K562 (cell line): ENCODE data around the gene LRRC39. TPM values are rescaled to one million over a fixed set of nuclear protein-coding genes. Genes with fewer than 3 reads are reported as not detected.

Experiments
- ATAC-seq: fragments of 200-7000 bp; cut with Tn5 transposase; 3 replicates; pipeline ENCODE4 v1.9.1; 2020; ENCODE audit warnings: moderate library complexity
- BruUV-seq: library from RNA; stranded (reverse); fragments of 400-500 nt; replicated peaks from 2 replicates; lab custom pipeline; 2021; lab: Mats Ljungman, UMichigan
- CTCF ChIA-PET: fragments of 300-600 bp; formaldehyde crosslinking; extraction: SDS; loops from one replicate; lab custom pipeline; 2021; ENCODE audit warnings: low intra/inter-chr PET ratio; lab: Yijun Ruan, JAX
- POLR2A ChIA-PET: fragments of 300-600, 350-650 bp; sonication (Branson Sonifier 250); formaldehyde crosslinking; extraction: SDS; loops from one replicate; lab custom pipeline; 2021; ENCODE audit warnings: antibody characterized with exemption, inconsistent platforms; lab: Yijun Ruan, JAX
- DNase-seq, 4 experiments: peaks; one replicate each; pipeline versions ENCODE4 v3.0.0 to v3.0.0-alpha.2; 2011 to 2018; ENCODE audit warnings: low spot score in 3 of 4, mixed read lengths in 3 of 4; ENCODE audit errors: extremely low read depth in 1 of 4
- FAIRE-seq: peaks from 2 replicates; lab custom pipeline; 2011; peaks lifted over from hg19 to GRCh38; lab: Jason Lieb, UNC
- H2AFZ ChIP-seq: 2 replicates; pipeline ENCODE4 v1.6.0; 2011; ENCODE audit warnings: low read depth, low read length, control low read depth, inconsistent platforms
- H3K27ac ChIP-seq: fragments of 200-600 bp; 3 replicates; pipeline ENCODE4 v1.8.0; 2011; ENCODE audit warnings: low read depth, mild to moderate bottlenecking, control low read depth, inconsistent platforms, low read length, moderate library complexity, mixed read lengths; ENCODE audit errors: extremely low read depth
- H3K27me3 ChIP-seq, 2 experiments: fragments of 300-600 bp in 1 of 2; 2 replicates in 1 of 2; 3 replicates in 1 of 2; pipeline versions ENCODE4 v1.6.0 to v1.8.0; 2011; ENCODE audit warnings: inconsistent platforms in 2 of 2, low read length in 2 of 2, mild to moderate bottlenecking in 1 of 2, mixed read lengths in 1 of 2, moderate library complexity in 1 of 2; ENCODE audit not compliant: control insufficient read depth in 2 of 2, insufficient read depth in 2 of 2
- H3K36me3 ChIP-seq: fragments of 300-600 bp; 3 replicates; pipeline ENCODE4 v1.8.0; 2011; ENCODE audit warnings: mild to moderate bottlenecking, low read length, inconsistent platforms; ENCODE audit not compliant: control insufficient read depth, insufficient read depth
- H3K4me1 ChIP-seq, 2 experiments: fragments of 200-600 bp in 1 of 2; replicated peaks in 1 of 2; 2 replicates in 1 of 2; 3 replicates in 1 of 2; pipeline versions ENCODE4 v1.5.1 to v1.8.0; 2011; ENCODE audit warnings: inconsistent platforms in 2 of 2, low read length in 2 of 2, mild to moderate bottlenecking in 1 of 2, mixed read lengths in 1 of 2, moderate library complexity in 1 of 2; ENCODE audit not compliant: control insufficient read depth in 2 of 2, insufficient read depth in 2 of 2
- H3K4me2 ChIP-seq: 2 replicates; pipeline ENCODE4 v1.6.1; 2011; ENCODE audit warnings: low read length, control low read depth, inconsistent platforms, mixed read lengths; ENCODE audit not compliant: insufficient read depth
- H3K4me3 ChIP-seq: fragments of 200-600 bp; sonication (generic), shearing (Covaris generic); 2 replicates; pipeline ENCODE4 v1.5.1; 2016; ENCODE audit warnings: control low read depth, inconsistent platforms
- H3K79me2 ChIP-seq: fragments of 200-600 bp; 3 replicates; pipeline ENCODE4 v1.8.0; 2011; ENCODE audit warnings: low read length, inconsistent platforms; ENCODE audit not compliant: control insufficient read depth, insufficient read depth
- H3K9ac ChIP-seq, 2 experiments: 2 replicates each; pipeline versions ENCODE4 v1.6.0 to v1.6.1; 2011; ENCODE audit warnings: low read depth in 2 of 2, low read length in 2 of 2, control low read depth in 1 of 2, inconsistent platforms in 1 of 2, mild to moderate bottlenecking in 1 of 2, mixed read lengths in 1 of 2; ENCODE audit not compliant: insufficient read depth in 1 of 2
- H3K9me1 ChIP-seq: one replicate; pipeline ENCODE4 v1.6.0; 2011; ENCODE audit warnings: inconsistent platforms, mild to moderate bottlenecking, low read length, moderate library complexity; ENCODE audit not compliant: control insufficient read depth, insufficient read depth
- H3K9me3 ChIP-seq: replicated peaks from 2 replicates; pipeline ENCODE4 v1.5.1; 2011; ENCODE audit warnings: low read depth, low read length, inconsistent platforms; ENCODE audit not compliant: control insufficient read depth, insufficient read depth
- H4K20me1 ChIP-seq: replicated peaks from 2 replicates; pipeline ENCODE4 v1.6.1; 2011; ENCODE audit warnings: low read length, inconsistent platforms, mixed read lengths; ENCODE audit not compliant: control insufficient read depth, insufficient read depth
- DACH1 ChIP-seq: fragments of 450-650 bp; IDR thresholded peaks from 2 replicates; pipeline ENCODE4 v1.6.1; 2018; ENCODE audit not compliant: partially characterized antibody
- ELF2 ChIP-seq: fragments of 250-450 bp; sonication (Bioruptor Pico); IDR thresholded peaks from 2 replicates; pipeline ENCODE4 v1.5.0; 2021; ENCODE audit warnings: mild to moderate bottlenecking
- ETV1 ChIP-seq: fragments of 450-650 bp; conservative IDR thresholded peaks from 2 replicates; pipeline ENCODE4 v1.6.1; 2016; ENCODE audit warnings: missing genetic modification characterization, control low read depth, low read depth, missing compliant biosample characterization
- GATAD2A ChIP-seq: fragments of 450-650 bp; IDR thresholded peaks from 2 replicates; pipeline ENCODE4 v1.6.1; 2017
- HDGF ChIP-seq: fragments of 450-650 bp; IDR thresholded peaks from 2 replicates; pipeline ENCODE4 v1.6.1; 2016
- ILF3 ChIP-seq: fragments of 450-650 bp; IDR thresholded peaks from 2 replicates; pipeline ENCODE4 v1.6.1; 2018; ENCODE audit warnings: antibody characterized with exemption, mild to moderate bottlenecking, moderate library complexity, borderline replicate concordance
- JUND ChIP-seq, 2 experiments: IDR thresholded peaks; 2 replicates in 1 of 2; 3 replicates in 1 of 2; pipeline ENCODE4 v1.6.1; 2011; ENCODE audit warnings: borderline replicate concordance in 2 of 2, low read depth in 2 of 2, low read length in 2 of 2, improper control_type of control experiment in 1 of 2, missing biosample characterization in 1 of 2, missing genetic modification characterization in 1 of 2, missing genetic modification reagents in 1 of 2
- NFIC ChIP-seq: fragments of 450-650 bp; IDR thresholded peaks from 2 replicates; pipeline ENCODE4 v1.6.1; 2017; ENCODE audit warnings: mild to moderate bottlenecking, inconsistent platforms
- NUFIP1 ChIP-seq: fragments of 450-650 bp; IDR thresholded peaks from 2 replicates; pipeline ENCODE4 v1.6.1; 2018; ENCODE audit not compliant: partially characterized antibody
- PTRF ChIP-seq: fragments of 450-650 bp; IDR thresholded peaks from 2 replicates; pipeline ENCODE4 v1.6.1; 2016; ENCODE audit warnings: mild to moderate bottlenecking, missing genetic modification characterization, missing compliant biosample characterization
- SOX6 ChIP-seq: fragments of 450-650 bp; IDR thresholded peaks from 2 replicates; pipeline ENCODE4 v1.6.1; 2014; ENCODE audit warnings: mild to moderate bottlenecking
- SP2 ChIP-seq: IDR thresholded peaks from 2 replicates; pipeline ENCODE4 v1.6.1; 2011; ENCODE audit warnings: mild to moderate bottlenecking, low read depth, low read length, moderate library complexity; ENCODE audit not compliant: poor library complexity, severe bottlenecking; ENCODE audit errors: extremely low read depth
- ZBTB2 ChIP-seq: fragments of 450-650 bp; IDR thresholded peaks from 2 replicates; pipeline ENCODE4 v1.6.1; 2016; ENCODE audit warnings: antibody characterized with exemption
- ZNF174 ChIP-seq: fragments of 250-450 bp; sonication (Bioruptor Pico); IDR thresholded peaks from 2 replicates; pipeline ENCODE4 v1.4.0; 2020; ENCODE audit warnings: mild to moderate bottlenecking
- ZNF197 ChIP-seq: fragments of 200-800 bp; sonication (Bioruptor generic); IDR thresholded peaks from 2 replicates; pipeline ENCODE4 v1.6.1; 2016; ENCODE audit warnings: low read depth, missing genetic modification characterization, missing compliant biosample characterization
- ZNF444 ChIP-seq: fragments of 250-450 bp; sonication (Bioruptor Pico); IDR thresholded peaks from 2 replicates; pipeline ENCODE4 v1.4.0; 2020; ENCODE audit warnings: mild to moderate bottlenecking, moderate library complexity
- ZNF592 ChIP-seq: fragments of 450-650 bp; IDR thresholded peaks from 2 replicates; pipeline ENCODE4 v1.6.1; 2017; ENCODE audit warnings: antibody characterized with exemption, mild to moderate bottlenecking
- WGBS: fragments of 100-300 bp; shearing (Covaris generic); methylation state at CpG from one replicate; pipeline ENCODE4 v1.1.6; 2016; ENCODE audit warnings: low coverage, mixed read lengths; ENCODE audit not compliant: insufficient coverage; ENCODE audit errors: missing lambda C conversion rate; 5-methylcytosine and 5-hydroxymethylcytosine counted together
- in situ Hi-C: fragments of 300-500 bp; cut with MboI; formaldehyde crosslinking; loops from 4 replicates; pipeline ENCODE4 v1.15.0; 2018; ENCODE audit warnings: inconsistent platforms, mixed read lengths
- intact Hi-C: fragments of 100-400 bp; cut with micrococcal nuclease; formaldehyde crosslinking; loops from 2 replicates; pipeline ENCODE4 v1.14.2; 2022
- polyA plus RNA-seq, 8 experiments: library from polyadenylated mRNA; depleted of rRNA in 4 of 8; stranded (reverse) in 5 of 8; unstranded in 3 of 8; fragments of >200 nt; fragmentation: Nextera tagmentation in 2 of 8; fragmentation: Illumina TruSeq in 1 of 8; extraction: Ambion mirVana in 2 of 8; extraction: Trizol in 1 of 8; gene quantifications; 2 replicates each; pipeline versions ENCODE4 v1.2.1 to v1.2.3, GENCODE V29; 2011 to 2014; ENCODE audit warnings: inconsistent platforms in 1 of 8, missing spikeins in 1 of 8
- total RNA-seq, 7 experiments: library from RNA; depleted of rRNA in 6 of 7; stranded (reverse); fragments of >200 nt in 6 of 7; fragmentation: Illumina TruSeq in 2 of 7; extraction: Trizol in 2 of 7; gene quantifications; 2 replicates each; pipeline versions ENCODE4 v1.2.1 to v1.2.3, GENCODE V29; 2011 to 2021; ENCODE audit warnings: low replicate concordance in 1 of 7

Gene LRRC39
- total and polyA plus RNA-seq, 9 of the 15 experiments (the other 6 are each of a cell fraction or from before 2014, with no cell fraction given), result 1.00 to 3.1 (median 1.3) TPM

GRCh38 chr1:100142343-100142742, 35.7 kb downstream of the LRRC39 start:
- ATAC-seq, result no peak
- peak in 1 of 4 experiments; percentile 20 for DNase-seq
- ChIA-PET CTCF (no interaction called here), POLR2A (interaction anchor here (1.9 kb wide), 1 partner anchor 9 kb away, joined by 6 read pairs; the partner anchor contains the start of genes SASS6 and TRMT13)
- H3K4me1 ChIP-seq, result peaks cover 0 to 11% of the 10 kb centered on the region in 2 experiments; a peak in 2 of 5 replicates
- no peaks in the 10 kb centered on the region for H3K27me3 ChIP-seq
- no peak overlapping the region for H2AFZ ChIP-seq
- H3K27ac ChIP-seq, result no peak overlapping the region
- H3K4me3 ChIP-seq, result no peak overlapping the region
- WGBS, result 17% methylated on average over 3 of the region's 3 CpGs
- H4K20me1 ChIP-seq, result no peaks in the 10 kb centered on the region
- H3K9me1 ChIP-seq, result peaks cover 3% of the 10 kb centered on the region
- FAIRE-seq, result no peak
- in situ Hi-C loops, result no loop called here
- no peaks in the 10 kb centered on the region for H3K79me2 ChIP-seq
- H3K9ac ChIP-seq, result no peak overlapping the region
- no TSS peak for BruUV-seq
- H3K36me3 ChIP-seq, result peaks cover 96% of the 10 kb centered on the region
- intact Hi-C loops, result no loop called here
- H3K4me2 ChIP-seq, result no peak overlapping the region
- H3K9me3 ChIP-seq, result no peaks in the 10 kb centered on the region
- TF ChIP-seq NUFIP1 (no peak), HDGF (no peak), DACH1 (peak; percentile 49), ELF2 (CRISPR knock-in tag) (no peak), ILF3 (no peak), ZBTB2 (no peak), ZNF197 (CRISPR knock-in tag) (no peak), ZNF174 (CRISPR knock-in tag) (no peak), ETV1 (no peak), SOX6 (no peak), JUND (IDR thresholded peaks at IDR 0.05; ENCODE audit: borderline replicate concordance, low read depth, low read length) (0 out of 2 replicates have a peak, but pooled peaks have one; percentile 12), JUND (tag; IDR thresholded peaks at IDR 0.05; ENCODE audit: borderline replicate concordance, low read depth, low read length) (no peak), SP2 (no peak), GATAD2A (no peak), ZNF444 (CRISPR knock-in tag) (no peak), ZNF592 (no peak), NFIC (no peak), PTRF (tag) (no peak)
